Measurements from ENCODE around the gene SMIM33.

GRCh38 chr5:139439013-139439903, 31.5 kb upstream of the SMIM33 start, which contains the start of gene DNAJC18:
- TF ChIP-seq CTCF (IDR thresholded peaks at IDR 0.05) (peak in 1 of 5 experiments; percentile 29), EP300 (IDR thresholded peaks at IDR 0.05) (peak; percentile 86 to 92), POLR2A (IDR thresholded peaks at IDR 0.05) (peak; percentile 2 to 60)
